ENCODE measurements around the gene ECHDC1. TPM values are rescaled to one million over a fixed set of nuclear protein-coding genes. Genes with fewer than 3 reads are reported as not detected.

The ECHDC1 gene
- total and polyA plus RNA-seq, 2 of the 8 experiments (the other 6 are each of a cell fraction or from before 2014, with no cell fraction given): 11.3 to 60.5 TPM

DNA sequence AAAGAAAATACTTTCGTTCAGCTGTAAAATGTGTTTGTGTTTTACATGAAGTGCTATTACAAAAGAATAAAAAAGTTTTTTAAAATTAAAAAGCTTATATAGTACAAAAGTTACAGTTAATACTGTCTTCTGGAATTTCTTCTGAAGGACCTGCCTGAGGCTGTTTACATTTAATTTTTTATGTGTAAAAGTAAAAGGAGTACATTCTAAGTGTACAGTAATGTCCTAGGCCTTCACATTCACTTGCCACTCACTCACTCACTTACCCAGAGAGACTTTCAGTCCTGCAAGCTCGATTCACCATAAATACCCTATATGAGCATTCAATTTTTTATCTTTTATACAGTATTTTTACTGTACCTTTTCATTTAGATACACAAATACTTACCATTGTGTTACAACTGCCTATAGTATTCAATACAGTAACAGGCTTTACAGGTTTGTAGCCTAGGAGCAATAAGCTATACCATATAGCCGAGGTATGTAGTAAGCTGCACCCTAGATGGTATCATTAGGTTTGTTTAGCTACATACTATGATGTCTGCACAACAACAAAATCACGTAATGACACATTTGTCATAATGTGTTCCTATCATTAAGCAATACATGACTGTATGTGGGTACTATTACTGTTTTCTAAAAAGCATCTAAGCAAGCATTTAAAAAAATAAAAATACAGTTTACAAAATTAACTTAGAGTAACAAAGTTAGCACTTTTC, 43.7 kb downstream of the ECHDC1 start (continued):
- TF ChIP-seq, protein P1, sequence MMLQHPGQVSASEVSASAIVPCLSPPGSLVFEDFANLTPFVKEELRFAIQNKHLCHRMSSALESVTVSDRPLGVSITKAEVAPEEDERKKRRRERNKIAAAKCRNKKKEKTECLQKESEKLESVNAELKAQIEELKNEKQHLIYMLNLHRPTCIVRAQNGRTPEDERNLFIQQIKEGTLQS (IDR thresholded peaks at IDR 0.05; ENCODE audit: insufficient read depth, low read depth, low read length): no peak
- TF ChIP-seq CHD7 (IDR thresholded peaks at IDR 0.05; ENCODE audit: insufficient replicate concordance, low read length) (no peak), TAF1 (IDR thresholded peaks at IDR 0.05; ENCODE audit: low read depth, low read length) (no peak), HDAC2 (IDR thresholded peaks at IDR 0.05; ENCODE audit: borderline replicate concordance in 1 of 2, low read depth in 2 of 2, low read length in 2 of 2) (no peak)
